GM12878 (cell line): ENCODE results near the gene GSTM2.

Source experiments
- BHLHE40 ChIP-seq, 2 experiments: fragments of 450-650 bp in 1 of 2; IDR thresholded peaks; 2 replicates each; pipeline ENCODE4 v1.6.1; 2011 to 2017; ENCODE audit warnings: low read depth in 2 of 2, borderline replicate concordance in 1 of 2, improper control_type of control experiment in 1 of 2, low read length in 1 of 2, mild to moderate bottlenecking in 1 of 2
- CBFB ChIP-seq: IDR thresholded peaks from 2 replicates; pipeline ENCODE4 v1.6.1; 2016; ENCODE audit warnings: antibody characterized with exemption, low read depth
- CHD2 ChIP-seq: IDR thresholded peaks from 2 replicates; pipeline ENCODE4 v1.6.1; 2011; ENCODE audit warnings: low read depth, low read length, improper control_type of control experiment, borderline replicate concordance
- CREM ChIP-seq: IDR thresholded peaks from 2 replicates; pipeline ENCODE4 v1.6.1; 2014; ENCODE audit warnings: antibody characterized with exemption, low read depth
- CTCF ChIP-seq, 3 experiments: IDR thresholded peaks in 2 of 3; conservative IDR thresholded peaks in 1 of 3; 2 replicates each; pipeline ENCODE4 v1.5.1; 2011; ENCODE audit warnings: low read depth in 3 of 3, low read length in 3 of 3, mild to moderate bottlenecking in 3 of 3, control low read depth in 2 of 3, moderate library complexity in 2 of 3, inconsistent platforms in 1 of 3, mixed read lengths in 1 of 3; ENCODE audit not compliant: control insufficient read depth in 2 of 3, insufficient read depth in 1 of 3; ENCODE audit errors: extremely low read depth in 1 of 3
- MEF2A ChIP-seq: IDR thresholded peaks from 2 replicates; pipeline ENCODE4 v1.6.1; 2011; ENCODE audit warnings: low read depth, mild to moderate bottlenecking, low read length, moderate library complexity; ENCODE audit not compliant: insufficient read depth
- SMC3 ChIP-seq: IDR thresholded peaks from 2 replicates; pipeline ENCODE4 v1.6.1; 2011; ENCODE audit warnings: low read length, improper control_type of control experiment, borderline replicate concordance
- SRF ChIP-seq, 2 experiments: IDR thresholded peaks; 2 replicates each; pipeline ENCODE4 v1.6.1; 2011; ENCODE audit warnings: low read depth in 2 of 2, low read length in 2 of 2, mild to moderate bottlenecking in 1 of 2, moderate library complexity in 1 of 2
- ZBTB11 ChIP-seq: fragments of 450-650 bp; formaldehyde crosslinking; IDR thresholded peaks from 2 replicates; pipeline ENCODE4 v1.5.0; 2022; ENCODE audit warnings: mild to moderate bottlenecking, missing genetic modification characterization

- no peak for TF ChIP-seq ZBTB11 (CRISPR knock-in tag)
- no peak for TF ChIP-seq BHLHE40 (IDR thresholded peaks at IDR 0.05; ENCODE audit: borderline replicate concordance in 1 of 2, low read depth in 2 of 2, low read length in 1 of 2)
- TF ChIP-seq CHD2 = no peak
- no peak for TF ChIP-seq SMC3
- no peak for TF ChIP-seq SRF (IDR thresholded peaks at IDR 0.05; ENCODE audit: low read depth in 2 of 2, low read length in 2 of 2)
- TF ChIP-seq CTCF (IDR thresholded peaks at IDR 0.05 in 2 of 3, conservative IDR thresholded peaks at IDR 0.05 in 1 of 3; ENCODE audit: control insufficient read depth in 2 of 3, extremely low read depth in 1 of 3, insufficient read depth in 1 of 3, low read depth in 3 of 3, low read length in 3 of 3) = no peak
- no peak for TF ChIP-seq MEF2A
- TF ChIP-seq CBFB = no peak
- TF ChIP-seq CREM = no peak
These were observed 9.9 kb upstream of the GSTM2 start for GRCh38 chr1:109657970-109658369.
